Osteocyte (in vitro differentiated cells): ENCODE measurements around the gene BCL3. TPM values are rescaled to one million over a fixed set of nuclear protein-coding genes. Genes with fewer than 3 reads are reported as not detected.

Experiments used
- DNase-seq: peaks from one replicate; pipeline ENCODE4 v3.0.0; 2021; ENCODE audit warnings: mixed read lengths; ENCODE audit not compliant: unreplicated experiment; ENCODE audit errors: extremely low spot score
- H3K27ac Mint-ChIP-seq: one replicate; pipeline ENCODE4 v1.8.0; 2021; ENCODE audit warnings: mild to moderate bottlenecking, mixed read lengths; ENCODE audit not compliant: unreplicated experiment
- H3K27me3 Mint-ChIP-seq: one replicate; pipeline ENCODE4 v1.8.0; 2021; ENCODE audit warnings: mixed read lengths; ENCODE audit not compliant: unreplicated experiment
- H3K36me3 Mint-ChIP-seq: one replicate; pipeline ENCODE4 v1.8.0; 2021; ENCODE audit warnings: mixed read lengths; ENCODE audit not compliant: unreplicated experiment
- H3K4me1 Mint-ChIP-seq: one replicate; pipeline ENCODE4 v1.8.0; 2021; ENCODE audit warnings: mixed read lengths; ENCODE audit not compliant: unreplicated experiment
- H3K4me3 Mint-ChIP-seq: one replicate; pipeline ENCODE4 v1.8.0; 2021; ENCODE audit warnings: mild to moderate bottlenecking, moderate library complexity, mixed read lengths; ENCODE audit not compliant: unreplicated experiment
- H3K9me3 Mint-ChIP-seq: one replicate; pipeline ENCODE4 v1.8.0; 2021; ENCODE audit warnings: mixed read lengths; ENCODE audit not compliant: unreplicated experiment
- total RNA-seq: library from RNA; stranded (reverse); gene quantifications from 2 replicates; pipeline ENCODE4 v1.2.1, GENCODE V29; 2021
- TF ChIP-seq, protein P1 (sequence below): fragments of 200-600 bp; sonication (generic); IDR thresholded peaks from 2 replicates; pipeline ENCODE4 v1.5.0; 2021; ENCODE audit warnings: antibody characterized with exemption, mild to moderate bottlenecking, moderate library complexity

Gene BCL3
- total RNA-seq, 1 donor from 2014 or later = 15.3 TPM

DNA sequence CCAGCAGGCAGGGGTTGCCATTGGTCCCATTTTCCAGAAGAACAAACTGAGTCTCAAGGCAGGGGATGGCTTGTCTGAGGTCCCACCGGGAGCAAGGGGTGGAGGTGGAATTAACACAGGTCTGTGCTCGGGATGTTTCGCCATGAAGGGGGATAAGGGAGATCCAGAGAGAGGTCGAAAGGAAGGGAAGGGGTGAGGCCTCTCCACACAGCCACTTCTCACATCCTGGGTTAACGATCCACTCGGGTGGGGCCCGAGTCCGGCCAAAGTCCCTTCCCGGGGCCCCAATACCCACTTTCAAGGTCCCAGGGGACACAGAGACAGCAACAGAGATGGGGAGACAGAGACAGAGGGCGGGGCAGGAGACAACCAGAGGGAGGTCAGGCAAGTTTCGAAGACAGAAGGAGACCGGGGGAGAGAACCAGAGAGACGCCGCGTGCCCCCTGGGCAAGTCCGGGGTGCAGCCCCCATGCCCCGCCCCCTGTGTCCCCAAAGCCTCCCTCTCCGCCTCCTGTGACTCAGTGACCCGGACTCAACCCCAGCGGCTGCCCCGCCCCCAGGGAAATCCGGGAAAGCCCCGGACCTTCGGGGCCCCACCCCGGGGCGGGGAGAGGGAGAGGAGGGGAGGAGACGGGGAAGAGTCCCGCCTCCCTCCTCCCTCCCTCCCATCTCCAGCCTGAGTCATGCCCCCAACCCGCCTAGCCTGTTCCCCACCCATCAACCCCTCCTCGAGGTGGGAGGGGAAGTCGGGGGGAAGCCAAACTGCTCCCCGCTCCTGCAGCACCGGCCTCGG lies 1.4 kb upstream of the BCL3 start:
- Mint-ChIP-seq H3K27me3 (no peaks in the 10 kb centered on the region), H3K4me3 (peak overlapping the region; percentile 84), H3K9me3 (no peaks in the 10 kb centered on the region), H3K4me1 (peaks cover 65% of the 10 kb centered on the region), H3K36me3 (no peaks in the 10 kb centered on the region), H3K27ac (peak overlapping the region; percentile 97)
- DNase-seq = peak; percentile 95
- TF ChIP-seq, protein P1, sequence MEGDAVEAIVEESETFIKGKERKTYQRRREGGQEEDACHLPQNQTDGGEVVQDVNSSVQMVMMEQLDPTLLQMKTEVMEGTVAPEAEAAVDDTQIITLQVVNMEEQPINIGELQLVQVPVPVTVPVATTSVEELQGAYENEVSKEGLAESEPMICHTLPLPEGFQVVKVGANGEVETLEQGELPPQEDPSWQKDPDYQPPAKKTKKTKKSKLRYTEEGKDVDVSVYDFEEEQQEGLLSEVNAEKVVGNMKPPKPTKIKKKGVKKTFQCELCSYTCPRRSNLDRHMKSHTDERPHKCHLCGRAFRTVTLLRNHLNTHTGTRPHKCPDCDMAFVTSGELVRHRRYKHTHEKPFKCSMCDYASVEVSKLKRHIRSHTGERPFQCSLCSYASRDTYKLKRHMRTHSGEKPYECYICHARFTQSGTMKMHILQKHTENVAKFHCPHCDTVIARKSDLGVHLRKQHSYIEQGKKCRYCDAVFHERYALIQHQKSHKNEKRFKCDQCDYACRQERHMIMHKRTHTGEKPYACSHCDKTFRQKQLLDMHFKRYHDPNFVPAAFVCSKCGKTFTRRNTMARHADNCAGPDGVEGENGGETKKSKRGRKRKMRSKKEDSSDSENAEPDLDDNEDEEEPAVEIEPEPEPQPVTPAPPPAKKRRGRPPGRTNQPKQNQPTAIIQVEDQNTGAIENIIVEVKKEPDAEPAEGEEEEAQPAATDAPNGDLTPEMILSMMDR = no peak

DNA sequence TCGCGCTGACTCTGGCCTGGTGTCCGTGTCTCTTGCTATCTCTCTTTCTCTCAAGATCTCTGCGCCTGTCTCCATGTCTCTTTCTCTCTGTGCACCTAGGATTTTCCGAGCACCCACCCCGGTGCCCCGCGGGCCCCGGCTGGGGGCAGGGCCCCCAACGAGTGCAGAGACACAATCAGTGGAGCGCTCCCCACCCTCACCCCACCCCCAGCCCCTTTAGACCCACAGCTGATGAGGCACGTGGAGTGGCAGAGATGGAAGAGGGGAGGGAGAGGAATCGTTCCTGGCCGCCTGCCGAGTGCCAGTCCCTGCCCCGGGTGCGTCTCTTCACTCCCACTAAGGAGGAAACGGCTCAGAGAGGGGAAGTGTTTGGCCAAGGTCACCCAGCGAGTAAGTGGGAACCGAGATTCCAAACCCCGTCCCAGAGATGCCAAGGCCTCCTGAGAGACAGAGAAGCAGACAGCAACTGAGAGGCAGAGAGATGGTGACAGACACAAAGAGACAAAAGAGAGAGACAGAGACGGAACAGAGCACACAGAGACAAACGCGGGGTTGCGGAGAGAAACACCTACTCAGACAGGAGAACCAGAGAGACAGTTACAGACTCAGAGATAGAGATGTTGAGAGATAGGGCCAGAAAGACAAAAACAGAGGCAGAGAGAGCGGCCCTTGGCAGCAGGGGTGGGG lies 626 bp upstream of the BCL3 start:
- H3K27me3 Mint-ChIP-seq = no peaks in the 10 kb centered on the region
- TF ChIP-seq, protein P1 = no peak
- peak overlapping the region; percentile 97 for H3K27ac Mint-ChIP-seq
- peaks cover 65% of the 10 kb centered on the region for H3K4me1 Mint-ChIP-seq
- peak overlapping the region; percentile 84 for H3K4me3 Mint-ChIP-seq
- peak; percentile 87 for DNase-seq
- H3K9me3 Mint-ChIP-seq = no peaks in the 10 kb centered on the region
- H3K36me3 Mint-ChIP-seq = peaks cover 5% of the 10 kb centered on the region

DNA sequence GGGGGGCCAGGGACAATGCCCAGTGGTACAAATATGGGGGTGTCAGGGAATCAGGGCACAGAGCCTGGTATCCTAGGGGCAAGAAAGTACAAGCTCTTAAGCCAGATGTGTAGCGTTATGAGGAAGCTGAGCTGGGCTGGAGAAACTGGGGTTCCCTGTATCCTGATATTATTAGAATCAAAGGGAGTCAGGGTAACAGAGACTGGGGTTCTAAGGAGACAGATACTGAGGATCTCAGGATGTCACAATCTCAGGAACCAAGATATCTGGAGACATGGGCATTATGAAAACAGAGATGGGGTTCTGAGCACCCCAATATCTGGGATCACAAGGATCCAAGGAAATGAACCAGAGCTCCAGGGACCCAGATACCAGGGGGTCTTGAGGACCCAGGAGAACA lies 784 bp downstream of the BCL3 start:
- no peak for DNase-seq
- H3K9me3 Mint-ChIP-seq = no peaks in the 10 kb centered on the region
- H3K4me3 Mint-ChIP-seq = peak overlapping the region; percentile 77
- no peaks in the 10 kb centered on the region for H3K27me3 Mint-ChIP-seq
- H3K4me1 Mint-ChIP-seq = peaks cover 72% of the 10 kb centered on the region
- peak overlapping the region; percentile 68 for H3K27ac Mint-ChIP-seq
- H3K36me3 Mint-ChIP-seq = peaks cover 5% of the 10 kb centered on the region
- TF ChIP-seq, protein P1 = no peak

DNA sequence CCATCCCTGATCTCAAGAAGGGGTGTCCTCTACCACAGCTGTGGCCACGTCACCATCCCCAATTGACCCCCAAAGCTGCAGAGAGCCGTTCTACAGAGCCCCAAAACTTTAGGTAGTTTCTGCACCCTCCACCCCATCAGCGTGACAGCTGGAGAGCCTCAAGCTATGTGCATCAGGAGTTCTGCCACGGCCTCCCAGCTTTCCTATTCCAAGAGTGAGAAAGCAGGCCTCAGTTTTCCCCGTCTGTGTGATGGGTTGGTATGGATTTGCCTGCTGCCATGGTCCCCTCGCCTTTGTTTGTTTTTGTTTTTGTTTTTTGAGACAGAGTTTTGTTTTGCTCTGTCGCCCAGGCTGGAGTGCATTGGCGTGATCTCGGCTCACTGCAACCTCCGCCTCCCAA lies 1.5 kb downstream of the BCL3 start:
- no peak for DNase-seq
- peaks cover 5% of the 10 kb centered on the region for H3K36me3 Mint-ChIP-seq
- H3K27me3 Mint-ChIP-seq = no peaks in the 10 kb centered on the region
- no peaks in the 10 kb centered on the region for H3K9me3 Mint-ChIP-seq
- peak overlapping the region; percentile 77 for H3K4me3 Mint-ChIP-seq
- TF ChIP-seq, protein P1 = no peak
- peak overlapping the region; percentile 31 for H3K27ac Mint-ChIP-seq
- H3K4me1 Mint-ChIP-seq = peaks cover 72% of the 10 kb centered on the region
